AG04450 (cell line): ENCODE data around the gene FBXL4. TPM values are rescaled to one million over a fixed set of nuclear protein-coding genes. Genes with fewer than 3 reads are reported as not detected.

Experiments used
- CTCF ChIA-PET: fragments of 300-600, 350-600 bp; formaldehyde crosslinking; extraction: SDS; loops from one replicate; lab custom pipeline; 2022; ENCODE audit warnings: antibody characterized with exemption, inconsistent platforms; lab: Charles Lee
- POLR2A ChIA-PET: fragments of 350-600 bp; formaldehyde crosslinking; extraction: SDS; loops from one replicate; lab custom pipeline; 2021; ENCODE audit warnings: antibody characterized with exemption, inconsistent platforms; lab: Yijun Ruan, JAX
- DNase-seq: peaks from one replicate; pipeline ENCODE4 v3.0.0-alpha.2; 2011; ENCODE audit warnings: low read depth, low spot score
- H3K27ac ChIP-seq: one replicate; pipeline ENCODE4 v1.5.1; 2012; ENCODE audit warnings: low read depth, low read length, control low read depth
- H3K27me3 ChIP-seq: one replicate; pipeline ENCODE4 v1.6.0; 2012; ENCODE audit warnings: low read length; ENCODE audit not compliant: control insufficient read depth, insufficient read depth
- H3K4me3 ChIP-seq: 2 replicates; pipeline ENCODE4 v1.5.1; 2011; ENCODE audit warnings: mild to moderate bottlenecking, low read depth, low read length, control low read depth
- H3K9me3 ChIP-seq: 2 replicates; pipeline ENCODE4 v1.5.1; 2012; ENCODE audit warnings: low read length; ENCODE audit not compliant: control insufficient read depth, insufficient read depth
- polyA plus RNA-seq: library from polyadenylated mRNA; depleted of rRNA; stranded (reverse); fragments of >200 nt; gene quantifications from 2 replicates; pipeline ENCODE4 v1.2.3, GENCODE V29; 2011
- TF ChIP-seq, protein P1 (sequence below): IDR thresholded peaks from 2 replicates; pipeline ENCODE4 v1.5.1; 2011; ENCODE audit warnings: low read depth, low read length, control low read depth, inconsistent platforms

The FBXL4 gene
- polyA plus RNA-seq, 1 experiment, result 20.1 TPM

DNA sequence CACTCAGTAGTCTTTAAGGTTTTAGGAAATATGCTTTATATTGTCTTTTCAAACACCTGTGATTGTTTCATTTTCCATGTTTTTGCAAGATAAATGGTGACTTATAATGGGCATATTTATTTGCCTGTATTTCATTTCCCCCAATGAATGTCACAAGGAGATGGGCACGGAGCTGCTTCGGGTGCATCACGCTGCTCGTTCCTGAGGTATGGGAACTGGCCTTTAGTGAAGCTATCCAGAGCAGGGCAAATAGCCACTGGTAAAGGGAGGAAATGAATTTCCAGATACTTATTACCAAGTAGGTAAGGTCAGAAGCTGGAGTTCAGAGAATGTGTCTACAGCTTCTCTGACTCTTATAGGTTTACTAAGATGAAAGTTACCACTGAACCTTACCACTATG, 109.7 kb downstream of the FBXL4 start:
- CTCF ChIA-PET, result interaction anchor here (0.9 to 7.7 kb wide), 3 partner anchors 8 to 1340 kb away, joined by 3 to 30 read pairs (median 4); no protein-coding TSS in a partner anchor
- no peak for DNase-seq
- TF ChIP-seq, protein P1, sequence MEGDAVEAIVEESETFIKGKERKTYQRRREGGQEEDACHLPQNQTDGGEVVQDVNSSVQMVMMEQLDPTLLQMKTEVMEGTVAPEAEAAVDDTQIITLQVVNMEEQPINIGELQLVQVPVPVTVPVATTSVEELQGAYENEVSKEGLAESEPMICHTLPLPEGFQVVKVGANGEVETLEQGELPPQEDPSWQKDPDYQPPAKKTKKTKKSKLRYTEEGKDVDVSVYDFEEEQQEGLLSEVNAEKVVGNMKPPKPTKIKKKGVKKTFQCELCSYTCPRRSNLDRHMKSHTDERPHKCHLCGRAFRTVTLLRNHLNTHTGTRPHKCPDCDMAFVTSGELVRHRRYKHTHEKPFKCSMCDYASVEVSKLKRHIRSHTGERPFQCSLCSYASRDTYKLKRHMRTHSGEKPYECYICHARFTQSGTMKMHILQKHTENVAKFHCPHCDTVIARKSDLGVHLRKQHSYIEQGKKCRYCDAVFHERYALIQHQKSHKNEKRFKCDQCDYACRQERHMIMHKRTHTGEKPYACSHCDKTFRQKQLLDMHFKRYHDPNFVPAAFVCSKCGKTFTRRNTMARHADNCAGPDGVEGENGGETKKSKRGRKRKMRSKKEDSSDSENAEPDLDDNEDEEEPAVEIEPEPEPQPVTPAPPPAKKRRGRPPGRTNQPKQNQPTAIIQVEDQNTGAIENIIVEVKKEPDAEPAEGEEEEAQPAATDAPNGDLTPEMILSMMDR, result no peak
- Histone ChIP-seq H3K4me3 (no peak overlapping the region), H3K27me3 (peaks cover 80% of the 10 kb centered on the region), H3K27ac (no peak overlapping the region), H3K9me3 (no peaks in the 10 kb centered on the region; the same call in 1 of the 2 replicates)
- POLR2A ChIA-PET, result no interaction called here

DNA sequence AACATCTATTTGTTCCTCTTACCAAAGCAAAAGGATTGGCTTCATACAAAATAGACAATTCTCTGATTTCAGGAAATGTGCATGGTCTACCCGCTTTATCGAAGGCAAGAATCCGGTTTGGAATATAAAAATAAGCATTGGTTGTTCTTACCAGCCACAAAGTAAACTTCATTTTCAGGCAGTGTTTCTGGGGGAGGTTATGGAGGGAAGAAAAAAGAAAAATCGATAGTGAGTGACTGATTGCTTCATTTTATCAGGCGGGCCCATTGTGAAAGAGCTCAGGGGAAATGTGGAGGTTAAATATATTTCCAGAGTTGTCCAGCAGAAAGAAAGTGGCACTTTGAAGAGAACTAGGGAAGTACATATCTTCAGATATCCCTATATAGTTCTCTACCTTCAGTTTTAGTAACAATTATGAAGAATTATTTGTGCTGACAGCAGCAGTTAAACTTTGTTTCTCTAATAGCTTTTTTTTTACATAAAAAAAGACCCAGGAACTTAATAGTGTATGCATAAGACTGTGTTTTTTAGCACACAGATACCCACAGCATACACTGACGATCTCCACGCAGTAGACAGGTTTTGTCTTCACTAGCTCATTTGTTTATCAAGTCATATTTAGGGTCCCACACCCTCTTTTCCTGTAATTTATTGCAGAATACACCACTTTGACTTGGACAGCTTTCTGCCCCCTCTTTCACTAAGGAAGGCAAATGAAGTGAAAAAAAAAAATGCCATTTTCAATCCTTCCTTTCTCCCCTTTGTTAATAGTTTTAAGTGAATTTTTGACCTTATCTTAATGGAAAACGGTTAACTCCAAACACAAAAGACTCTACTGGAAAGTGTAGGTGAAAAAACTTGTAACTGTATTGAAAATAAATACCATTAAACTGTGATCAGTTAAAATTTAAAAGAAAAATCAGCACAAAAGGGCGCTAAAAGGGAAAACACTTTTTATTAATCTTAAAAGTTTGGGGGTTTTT, 110.5 kb downstream of the FBXL4 start:
- CTCF ChIA-PET, result interaction anchor here (1.6 to 7.7 kb wide), 2 partner anchors 9 to 1340 kb away, joined by 4 to 30 read pairs; no protein-coding TSS in a partner anchor
- POLR2A ChIA-PET, result no interaction called here
- DNase-seq, result no peak
- Histone ChIP-seq H3K4me3 (no peak overlapping the region), H3K9me3 (peaks cover 2% of the 10 kb centered on the region; the same call in 1 of the 2 replicates), H3K27me3 (peaks cover 79% of the 10 kb centered on the region), H3K27ac (no peak overlapping the region)
- TF ChIP-seq, protein P1, result no peak

GRCh38 chr6:98836025-98836961, 111.5 kb downstream of the FBXL4 start:
- CTCF ChIA-PET, result interaction anchor here (1.6 to 7.7 kb wide), 2 partner anchors 10 to 1339 kb away, joined by 4 to 30 read pairs; no protein-coding TSS in a partner anchor
- POLR2A ChIA-PET, result no interaction called here
- H3K27me3 ChIP-seq, result peaks cover 78% of the 10 kb centered on the region
- H3K27ac ChIP-seq, result no peak overlapping the region
- DNase-seq, result no peak
- H3K9me3 ChIP-seq, result peaks cover 4% of the 10 kb centered on the region; the same call in 1 of the 2 replicates
- TF ChIP-seq, protein P1, result no peak
- H3K4me3 ChIP-seq, result no peak overlapping the region

DNA sequence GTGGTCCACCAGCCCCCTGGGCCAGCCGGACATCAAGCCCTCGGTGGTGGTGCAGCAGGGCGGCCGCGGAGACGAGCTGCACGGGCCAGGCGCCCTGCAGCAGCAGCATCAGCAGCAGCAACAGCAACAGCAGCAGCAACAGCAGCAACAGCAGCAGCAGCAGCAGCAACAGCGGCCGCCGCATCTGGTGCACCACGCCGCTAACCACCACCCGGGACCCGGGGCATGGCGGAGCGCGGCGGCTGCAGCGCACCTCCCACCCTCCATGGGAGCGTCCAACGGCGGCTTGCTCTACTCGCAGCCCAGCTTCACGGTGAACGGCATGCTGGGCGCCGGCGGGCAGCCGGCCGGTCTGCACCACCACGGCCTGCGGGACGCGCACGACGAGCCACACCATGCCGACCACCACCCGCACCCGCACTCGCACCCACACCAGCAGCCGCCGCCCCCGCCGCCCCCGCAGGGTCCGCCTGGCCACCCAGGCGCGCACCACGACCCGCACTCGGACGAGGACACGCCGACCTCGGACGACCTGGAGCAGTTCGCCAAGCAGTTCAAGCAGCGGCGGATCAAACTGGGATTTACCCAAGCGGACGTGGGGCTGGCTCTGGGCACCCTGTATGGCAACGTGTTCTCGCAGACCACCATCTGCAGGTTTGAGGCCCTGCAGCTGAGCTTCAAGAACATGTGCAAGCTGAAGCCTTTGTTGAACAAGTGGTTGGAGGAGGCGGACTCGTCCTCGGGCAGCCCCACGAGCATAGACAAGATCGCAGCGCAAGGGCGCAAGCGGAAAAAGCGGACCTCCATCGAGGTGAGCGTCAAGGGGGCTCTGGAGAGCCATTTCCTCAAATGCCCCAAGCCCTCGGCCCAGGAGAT, 112.4 kb downstream of the FBXL4 start:
- Histone ChIP-seq H3K27ac (no peak overlapping the region), H3K4me3 (no peak overlapping the region; the same call in 1 of the 2 replicates), H3K9me3 (peaks cover 4% of the 10 kb centered on the region; the same call in 1 of the 2 replicates), H3K27me3 (peaks cover 78% of the 10 kb centered on the region)
- POLR2A ChIA-PET, result no interaction called here
- CTCF ChIA-PET, result interaction anchor here (7.7 kb wide), 1 partner anchor 10 kb away, joined by 30 read pairs; no protein-coding TSS in a partner anchor
- no peak for DNase-seq
- TF ChIP-seq, protein P1, result no peak
